Parietal lobe (tissue), 1 donor: Measurements from ENCODE around the gene HID1. TPM values are rescaled to one million over a fixed set of nuclear protein-coding genes. Genes with fewer than 3 reads are reported as not detected.

Experiments used
- total RNA-seq: library from RNA; depleted of rRNA; stranded (reverse); fragments of >200 nt; gene quantifications from one replicate; pipeline ENCODE4 v1.2.3, GENCODE V29; 2014

The HID1 gene, protein sequence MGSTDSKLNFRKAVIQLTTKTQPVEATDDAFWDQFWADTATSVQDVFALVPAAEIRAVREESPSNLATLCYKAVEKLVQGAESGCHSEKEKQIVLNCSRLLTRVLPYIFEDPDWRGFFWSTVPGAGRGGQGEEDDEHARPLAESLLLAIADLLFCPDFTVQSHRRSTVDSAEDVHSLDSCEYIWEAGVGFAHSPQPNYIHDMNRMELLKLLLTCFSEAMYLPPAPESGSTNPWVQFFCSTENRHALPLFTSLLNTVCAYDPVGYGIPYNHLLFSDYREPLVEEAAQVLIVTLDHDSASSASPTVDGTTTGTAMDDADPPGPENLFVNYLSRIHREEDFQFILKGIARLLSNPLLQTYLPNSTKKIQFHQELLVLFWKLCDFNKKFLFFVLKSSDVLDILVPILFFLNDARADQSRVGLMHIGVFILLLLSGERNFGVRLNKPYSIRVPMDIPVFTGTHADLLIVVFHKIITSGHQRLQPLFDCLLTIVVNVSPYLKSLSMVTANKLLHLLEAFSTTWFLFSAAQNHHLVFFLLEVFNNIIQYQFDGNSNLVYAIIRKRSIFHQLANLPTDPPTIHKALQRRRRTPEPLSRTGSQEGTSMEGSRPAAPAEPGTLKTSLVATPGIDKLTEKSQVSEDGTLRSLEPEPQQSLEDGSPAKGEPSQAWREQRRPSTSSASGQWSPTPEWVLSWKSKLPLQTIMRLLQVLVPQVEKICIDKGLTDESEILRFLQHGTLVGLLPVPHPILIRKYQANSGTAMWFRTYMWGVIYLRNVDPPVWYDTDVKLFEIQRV
- total RNA-seq: 30.4 TPM

GRCh38 chr17:74972107-74972972 lies at the start of gene HID1:
TSS of gene HID1 (minus strand) at chr17:74972759. CDS start at chr17:74972656, 103 bp downstream.

GRCh38 chr17:75012346-75013091 lies 40.0 kb upstream of the HID1 start, which contains the start of gene MRPL58:
TSS of gene MRPL58 (plus strand) at chr17:75012670. CDS start at chr17:75012687, 17 bp downstream.

DNA sequence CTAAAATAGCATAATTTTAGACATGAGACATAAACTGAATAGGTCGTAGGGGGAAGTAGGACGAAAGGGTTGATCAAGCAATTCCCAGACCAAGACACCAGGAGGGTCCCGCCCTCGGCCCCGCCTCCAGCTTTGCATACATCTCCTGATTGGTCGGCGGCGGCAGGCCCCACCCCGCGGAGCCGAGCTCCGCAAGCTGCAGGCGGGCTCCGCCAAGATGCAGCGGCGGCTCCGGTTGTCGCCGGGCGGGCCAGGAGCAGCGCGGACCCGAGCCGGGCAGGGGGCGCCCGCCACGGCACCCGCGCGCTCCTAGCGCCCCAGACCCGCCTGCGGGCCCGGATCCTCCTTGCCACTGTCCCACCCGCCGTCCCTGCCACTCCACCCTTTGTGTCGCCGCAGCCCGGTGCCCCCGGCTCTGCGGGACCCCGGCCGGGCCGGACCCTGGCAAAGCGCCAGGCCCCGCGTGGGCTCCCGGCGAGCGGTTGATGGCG lies 14.9 kb upstream of the HID1 start, which contains the start of gene CDR2L:
TSS of gene CDR2L (plus strand) at position 215 of the 491 bp plus-strand sequence. CDS start 412 bp downstream, outside the sequence.

GRCh38 chr17:74935585-74936469 lies 36.7 kb downstream of the HID1 start, which contains the start of gene OTOP3:
TSS of gene OTOP3 (plus strand) at chr17:74935898. CDS start at chr17:74935922, 24 bp downstream.

GRCh38 chr17:74924250-74924948 lies 48.2 kb downstream of the HID1 start, which contains the start of gene OTOP2:
TSS of gene OTOP2 (plus strand) at chr17:74924273. CDS start at chr17:74924633, 360 bp downstream.

GRCh38 chr17:74922694-74923537 lies 49.6 kb downstream of the HID1 start, which contains the start of gene USH1G:
TSS of gene USH1G (minus strand) at chr17:74923255. CDS start at chr17:74923073, 182 bp downstream.

Other genes with a start within 250 kb of the HID1 start
- 0.63 TPM for gene RAB37, start 235.5 kb downstream of the HID1 start, total RNA-seq
- gene NHERF1, start 224.1 kb downstream of the HID1 start, total RNA-seq: 6.3 TPM
- gene NAT9, start 196.4 kb downstream of the HID1 start, total RNA-seq: 40.4 TPM
- 0.94 TPM for gene GRIN2C, start 112.9 kb downstream of the HID1 start, total RNA-seq
- 4.1 TPM for gene FDXR, start 99.8 kb downstream of the HID1 start, total RNA-seq
- gene FADS6, start 79.1 kb downstream of the HID1 start, total RNA-seq: not detected
- not detected for gene USH1G, start 49.5 kb downstream of the HID1 start, total RNA-seq
- gene OTOP2, start 48.5 kb downstream of the HID1 start, total RNA-seq: not detected
- not detected for gene OTOP3, start 36.9 kb downstream of the HID1 start, total RNA-seq
- 8.8 TPM for gene CDR2L, start 14.9 kb upstream of the HID1 start, total RNA-seq
- 11.3 TPM for gene MRPL58, start 39.9 kb upstream of the HID1 start, total RNA-seq
- 92.0 TPM for gene ATP5PD, start 74.2 kb upstream of the HID1 start, total RNA-seq
- 34.1 TPM for gene KCTD2, start 74.5 kb upstream of the HID1 start, total RNA-seq
- 1.3 TPM for gene SLC16A5, start 115.2 kb upstream of the HID1 start, total RNA-seq
- gene ARMC7, start 137.2 kb upstream of the HID1 start, total RNA-seq: 4.7 TPM
- gene NT5C, start 159.0 kb upstream of the HID1 start, total RNA-seq: 23.2 TPM
- gene JPT1, start 181.8 kb upstream of the HID1 start, total RNA-seq: 451 TPM
- 135 TPM for gene SUMO2, start 210.2 kb upstream of the HID1 start, total RNA-seq
- 38.8 TPM for gene NUP85, start 232.9 kb upstream of the HID1 start, total RNA-seq